ENCODE results near the gene TAF10.

Gene TAF10

GRCh38 chr11:6607190-6607795 is 4.7 kb downstream of the TAF10 start:
- no peak for DNase-seq

GRCh38 chr11:6606471-6607189 is 5.4 kb downstream of the TAF10 start:
- DNase-seq, result peak; percentile 95

GRCh38 chr11:6604790-6605189 is 7.2 kb downstream of the TAF10 start:
- DNase-seq, result no peak

DNA sequence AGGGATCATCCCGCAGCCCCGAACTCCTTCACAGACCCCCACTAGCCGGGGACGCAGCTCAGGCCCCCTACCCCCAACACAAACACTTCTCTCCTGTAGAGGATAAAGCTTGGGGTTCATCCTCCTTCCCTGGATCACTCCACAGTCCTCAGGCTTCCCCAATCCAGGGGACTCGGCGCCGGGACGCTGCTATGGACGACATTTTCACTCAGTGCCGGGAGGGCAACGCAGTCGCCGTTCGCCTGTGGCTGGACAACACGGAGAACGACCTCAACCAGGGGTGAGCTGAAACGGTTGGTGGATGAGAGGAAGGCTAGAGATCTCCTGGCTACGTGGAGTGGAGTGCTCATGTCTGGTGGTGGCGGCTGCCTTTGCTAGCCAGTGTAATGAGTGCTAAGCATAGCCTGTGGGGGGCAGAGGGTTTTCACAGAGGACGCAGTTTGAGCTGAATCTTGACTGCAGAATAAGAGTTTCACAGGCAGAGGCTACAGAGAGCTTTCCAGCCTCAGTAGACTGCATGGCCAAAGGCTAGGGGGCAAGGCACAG is 7.9 kb downstream of the TAF10 start:
- peak; percentile 71 for DNase-seq

DNA sequence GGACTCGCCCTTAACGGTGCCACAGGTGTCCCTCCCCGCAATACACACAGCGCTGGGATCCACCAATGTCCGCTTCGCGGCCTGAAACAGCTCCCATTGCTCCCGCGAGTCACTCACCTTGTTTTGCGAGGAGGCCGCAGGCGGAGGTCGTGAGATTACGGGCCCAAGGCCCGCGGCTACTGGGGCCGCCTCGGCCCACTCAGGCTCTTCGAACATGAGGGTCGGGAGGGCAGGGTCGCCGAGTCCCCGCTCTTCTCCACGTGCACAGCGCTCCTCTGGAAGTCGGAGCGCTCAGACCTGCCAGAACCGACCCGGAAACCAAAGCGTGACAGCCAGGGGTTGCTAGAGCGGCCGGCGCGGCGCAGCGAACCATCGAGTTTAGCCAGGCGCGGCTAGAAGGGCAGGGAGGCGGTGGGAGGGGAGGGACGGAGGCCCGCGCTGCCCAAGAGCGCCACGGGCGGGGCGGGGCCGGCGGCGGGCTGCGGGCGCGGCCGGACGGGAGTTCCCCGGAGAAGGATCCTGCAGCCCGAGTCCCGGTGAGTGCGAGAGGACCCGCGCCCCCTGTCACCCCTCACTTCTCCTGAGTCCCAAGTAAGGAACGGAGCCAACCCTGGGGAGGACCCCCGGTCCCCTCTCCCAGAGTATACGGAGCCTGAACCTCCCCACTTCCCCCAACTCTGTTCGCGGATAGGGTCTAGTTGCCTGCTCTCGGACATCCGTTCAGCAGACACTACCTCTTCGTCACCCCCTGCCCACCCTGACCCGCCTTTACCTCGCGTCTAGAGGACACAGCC is 8.5 kb downstream of the TAF10 start, which contains the start of the genes ILK and RRP8:
ILK (plus strand) TSS at position 488 of the 794 bp plus-strand sequence. CDS start 498 bp downstream, outside the sequence.
RRP8 (minus strand) TSS at position 330 of the 794 bp plus-strand sequence; CDS start at position 216, 114 bp downstream.
- peak; percentile 93 for DNase-seq

DNA sequence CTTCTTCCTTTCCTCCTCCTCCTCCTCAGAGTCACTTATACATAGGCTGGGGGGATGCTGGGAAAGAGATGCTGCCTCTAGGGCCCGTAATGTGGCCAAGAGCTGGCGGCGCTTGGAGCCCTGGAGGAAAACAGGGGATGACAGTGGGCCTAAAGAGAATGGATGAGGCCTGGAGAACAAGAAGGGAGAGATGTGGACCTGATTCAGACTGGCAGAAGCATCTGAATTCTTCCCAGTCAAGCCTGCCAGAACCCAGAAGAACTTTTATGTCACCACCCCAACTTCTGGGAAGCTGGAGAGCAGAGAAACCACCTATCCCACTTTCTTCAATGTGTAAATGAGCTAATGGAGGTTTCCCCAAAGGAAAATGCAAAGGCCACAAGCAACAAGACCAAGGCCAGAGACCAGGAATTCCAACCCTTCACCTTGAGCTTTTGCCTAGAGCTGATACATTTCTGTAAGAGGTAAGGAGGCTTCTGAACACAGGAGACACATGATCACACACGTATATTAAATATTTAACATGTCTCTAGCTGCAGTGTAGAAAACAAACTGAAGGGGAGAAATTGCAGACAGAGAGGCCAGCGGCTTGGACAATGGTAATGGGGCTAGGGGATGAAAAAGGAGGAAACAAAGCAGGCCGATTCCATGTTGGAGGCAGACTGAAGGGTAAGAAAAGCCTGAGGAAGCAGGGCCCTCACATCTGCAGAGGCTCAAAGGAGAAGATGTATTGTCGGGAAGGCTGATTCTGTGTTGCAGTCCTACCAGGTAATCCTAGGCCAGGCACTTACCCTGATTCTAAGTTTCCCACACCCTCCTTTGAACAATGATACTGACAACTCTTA is 9.7 kb downstream of the TAF10 start:
- DNase-seq, result peak; percentile 13

DNA sequence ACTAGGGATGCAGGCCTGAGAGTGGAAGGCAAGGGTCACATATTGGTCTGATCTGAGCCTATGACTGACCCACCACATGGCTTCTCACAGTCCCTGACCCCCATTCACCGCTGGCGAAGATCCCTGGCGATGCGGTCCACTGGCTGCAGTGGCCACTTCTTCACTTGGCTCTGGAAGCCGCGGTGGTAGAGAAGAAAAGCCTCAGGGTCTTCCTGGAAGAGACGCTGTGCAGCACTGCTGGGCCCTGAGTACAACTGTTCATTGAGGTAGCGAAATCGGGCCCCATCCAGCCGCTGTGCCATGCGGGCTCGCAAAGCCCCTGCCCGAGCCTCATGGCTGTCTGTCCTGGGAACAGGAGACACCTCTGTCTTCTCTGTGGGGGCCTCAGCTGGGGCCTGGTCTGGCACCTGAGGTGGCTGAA is 11.0 kb downstream of the TAF10 start:
- DNase-seq, result no peak

- no peak for DNase-seq
Measured at GRCh38 chr11:6599881-6600390, 12.1 kb downstream of the TAF10 start.

GRCh38 chr11:6599449-6599848 is 12.6 kb downstream of the TAF10 start:
- DNase-seq, result no peak

DNA sequence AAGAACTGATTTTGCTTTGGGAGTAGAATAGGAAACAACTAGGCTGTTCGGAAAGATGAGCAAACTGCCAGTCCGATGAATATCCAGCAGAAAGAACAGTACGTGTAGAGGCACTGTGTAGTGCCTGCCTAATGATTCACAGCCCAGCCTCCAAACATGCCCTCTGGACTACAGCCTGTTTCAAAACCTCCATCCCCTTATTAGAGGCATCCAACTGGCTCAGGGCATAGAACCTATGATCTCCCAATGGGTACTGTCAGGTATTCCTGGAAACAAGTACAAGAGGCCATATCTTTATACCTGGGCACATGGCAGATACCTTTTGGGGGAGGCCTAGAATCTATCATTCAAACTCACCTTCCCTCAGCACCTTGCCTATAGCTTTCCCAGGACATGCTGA is 13.5 kb downstream of the TAF10 start:
- no peak for DNase-seq

DNA sequence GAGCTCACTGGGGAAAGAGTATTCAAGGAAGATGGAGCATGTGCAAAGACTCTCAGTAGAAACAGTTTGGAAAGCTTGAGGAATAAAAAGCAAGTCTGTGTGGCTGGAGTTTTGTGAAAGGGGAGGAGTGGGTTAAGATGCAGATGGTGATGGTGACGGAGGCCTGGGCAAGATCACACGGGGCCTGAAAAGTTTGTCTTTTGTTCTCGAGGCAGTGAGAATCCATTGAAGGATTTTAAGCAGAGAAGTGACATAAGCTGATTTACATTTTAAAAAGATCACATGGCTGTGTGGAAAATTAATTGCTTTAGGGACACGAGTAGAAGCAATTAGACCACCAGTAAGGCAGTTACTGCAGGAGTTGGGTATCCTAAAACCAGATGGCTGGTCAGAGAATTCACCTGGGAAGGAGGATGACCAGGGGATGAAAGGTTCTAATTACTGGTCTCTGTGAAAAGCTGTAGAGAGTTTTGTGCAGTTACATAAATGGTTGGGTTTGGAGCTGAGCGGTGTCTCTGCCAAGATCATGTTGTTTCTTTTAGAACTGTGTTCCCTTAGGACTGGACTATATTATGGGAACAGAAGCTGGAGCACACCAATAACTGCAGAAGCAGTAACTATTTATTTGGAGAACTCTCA is 15.7 kb downstream of the TAF10 start:
- no peak for DNase-seq

GRCh38 chr11:6594142-6594768 is 17.8 kb downstream of the TAF10 start:
- no peak for DNase-seq

DNA sequence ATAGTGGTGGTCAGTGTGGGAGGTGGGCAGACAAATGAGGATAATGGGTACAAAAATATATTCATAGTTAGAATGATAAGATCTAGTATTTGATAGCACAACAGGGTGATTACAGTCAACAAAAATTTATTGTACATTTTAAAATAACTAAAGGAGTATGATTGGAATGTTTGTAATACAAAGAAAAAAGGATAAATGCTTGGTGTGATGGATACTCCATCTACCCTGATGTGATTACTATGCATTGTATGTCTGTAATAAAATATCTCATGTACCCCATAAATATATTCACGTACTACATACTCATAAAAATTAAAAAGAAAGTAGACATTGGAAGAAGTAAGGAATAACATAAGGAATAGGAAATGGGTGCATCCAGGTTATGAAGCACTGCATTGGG is 24.0 kb downstream of the TAF10 start:
- DNase-seq, result no peak

DNA sequence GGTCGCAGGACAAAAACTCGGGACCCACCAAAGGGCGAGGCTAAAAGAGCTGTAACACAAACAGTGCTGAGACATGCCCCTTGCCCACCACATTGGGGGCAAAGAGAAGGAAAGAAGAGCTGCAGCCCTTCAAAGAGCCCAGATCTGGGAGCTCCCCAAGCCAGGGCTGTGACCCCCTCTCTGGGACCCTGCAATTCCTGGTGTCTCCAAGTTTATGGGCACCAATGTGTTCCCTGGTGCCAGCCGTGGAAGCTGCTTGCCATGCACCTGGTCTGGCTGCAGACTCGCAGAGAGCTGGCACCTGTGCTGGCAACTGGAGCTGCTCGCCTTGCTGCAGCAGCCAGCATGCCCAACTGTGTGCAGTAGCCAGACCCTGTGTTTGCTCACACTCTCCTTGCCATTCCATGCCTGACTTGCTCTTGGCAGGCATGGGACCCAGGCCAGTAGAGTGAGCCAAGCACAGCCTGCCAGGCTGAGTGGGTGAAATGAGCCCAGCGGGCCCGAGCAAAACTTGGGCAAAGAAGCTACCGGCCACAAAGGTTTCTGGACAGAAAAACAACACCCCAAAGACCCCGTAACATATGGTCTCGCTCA is 24.6 kb downstream of the TAF10 start:
- no peak for DNase-seq

GRCh38 chr11:6586434-6587359 is 25.3 kb downstream of the TAF10 start:
- DNase-seq, result no peak

DNA sequence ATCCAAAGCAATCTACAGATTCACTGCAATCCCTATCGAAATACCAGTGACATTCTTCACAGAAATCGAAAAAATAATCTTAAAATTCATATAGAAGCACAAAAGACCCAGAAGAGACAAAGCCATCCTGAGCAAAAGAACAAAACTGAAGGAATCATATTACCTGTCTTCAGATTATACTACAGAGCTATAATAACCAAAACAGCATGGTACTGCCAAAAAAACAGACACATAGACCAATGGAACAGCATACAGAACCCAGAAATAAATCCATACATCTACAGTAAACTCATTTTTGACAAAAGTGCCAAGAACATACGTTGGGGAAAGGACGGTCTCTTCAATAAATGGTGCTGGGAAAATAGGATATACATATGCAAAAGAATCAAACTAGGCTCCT is 27.5 kb downstream of the TAF10 start:
- DNase-seq, result no peak

- DNase-seq, result no peak
Measured at GRCh38 chr11:6583584-6583983, 28.4 kb downstream of the TAF10 start.

- no peak for DNase-seq
Measured at GRCh38 chr11:6579681-6580080, 32.3 kb downstream of the TAF10 start.

DNA sequence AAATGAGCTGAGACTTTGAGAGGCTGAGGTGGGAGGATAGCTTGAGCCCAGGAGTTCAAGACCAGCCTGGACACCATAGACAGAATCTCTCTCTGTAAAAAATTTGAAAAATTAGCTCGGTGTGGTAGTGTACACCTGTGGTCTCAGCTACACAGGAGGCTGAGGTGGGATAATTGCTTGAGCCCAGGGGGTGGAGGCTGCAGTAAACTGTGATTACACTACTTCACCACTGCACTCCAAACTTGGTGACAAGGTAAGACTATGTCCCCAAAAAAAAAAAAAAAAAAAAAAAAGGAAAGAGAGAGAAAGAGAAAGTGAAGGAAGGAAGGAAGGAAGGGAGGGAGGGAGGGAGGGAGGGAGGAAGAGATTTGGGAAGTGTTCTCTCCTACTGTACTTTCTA is 33.9 kb downstream of the TAF10 start:
- DNase-seq, result no peak

Data from left hindlimb (tissue), 1 donor.